H1 (cell line): Measurements from ENCODE around the gene ZNF738.

Experiments used
- CTCF ChIP-seq, 3 experiments: IDR thresholded peaks; 1 replicate in 2 of 3; 2 replicates in 1 of 3; pipeline versions ENCODE4 v1.5.1 to v1.6.1; 2011; ENCODE audit warnings: low read length in 3 of 3, mild to moderate bottlenecking in 3 of 3, inconsistent platforms in 2 of 3, low read depth in 1 of 3, moderate library complexity in 1 of 3; ENCODE audit not compliant: insufficient read depth in 1 of 3; ENCODE audit errors: control extremely low read depth in 1 of 3
- GABPA ChIP-seq: IDR thresholded peaks from 2 replicates; pipeline ENCODE4 v1.6.1; 2011; ENCODE audit warnings: mild to moderate bottlenecking, low read length, moderate library complexity, borderline replicate concordance; ENCODE audit not compliant: insufficient read depth
- KDM1A ChIP-seq: fragments of 200-600, 300-600 bp; sonication (generic); IDR thresholded peaks from 2 replicates; pipeline ENCODE4 v1.7.1; 2016; ENCODE audit warnings: mild to moderate bottlenecking, low read length, borderline replicate concordance
- POLR2A ChIP-seq, 2 experiments: IDR thresholded peaks; 1 replicate in 1 of 2; 2 replicates in 1 of 2; pipeline ENCODE4 v1.6.1; 2011; ENCODE audit warnings: low read depth in 2 of 2, low read length in 2 of 2, mild to moderate bottlenecking in 2 of 2; ENCODE audit errors: control extremely low read depth in 1 of 2
- RAD21 ChIP-seq, 2 experiments: IDR thresholded peaks in 1 of 2; conservative IDR thresholded peaks in 1 of 2; 2 replicates each; pipeline ENCODE4 v1.6.1; 2011; ENCODE audit warnings: low read depth in 2 of 2, low read length in 2 of 2, improper control_type of control experiment in 1 of 2, inconsistent platforms in 1 of 2, mild to moderate bottlenecking in 1 of 2, moderate library complexity in 1 of 2
- SAP30 ChIP-seq: fragments of 300-600 bp; sonication (generic); IDR thresholded peaks from 2 replicates; pipeline ENCODE4 v1.7.1; 2012; ENCODE audit warnings: low read length, moderate library complexity, mild to moderate bottlenecking, inconsistent platforms; ENCODE audit not compliant: insufficient read depth, insufficient replicate concordance
- TCF12 ChIP-seq: IDR thresholded peaks from 2 replicates; pipeline ENCODE4 v1.6.1; 2011; ENCODE audit warnings: low read depth, mild to moderate bottlenecking, low read length

GRCh38 chr19:21423057-21424041 lies 64.5 kb downstream of the ZNF738 start:
- TF ChIP-seq POLR2A (IDR thresholded peaks at IDR 0.05; ENCODE audit: control extremely low read depth in 1 of 2, low read depth in 2 of 2, low read length in 2 of 2), result no peak
- TF ChIP-seq GABPA, result no peak
- no peak for TF ChIP-seq RAD21 (IDR thresholded peaks at IDR 0.05 in 1 of 2, conservative IDR thresholded peaks at IDR 0.05 in 1 of 2; ENCODE audit: low read depth in 2 of 2, low read length in 2 of 2)
- no peak for TF ChIP-seq KDM1A
- no peak for TF ChIP-seq CTCF (IDR thresholded peaks at IDR 0.05; ENCODE audit: control extremely low read depth in 1 of 3, insufficient read depth in 1 of 3, low read depth in 1 of 3, low read length in 3 of 3)
- TF ChIP-seq TCF12, result no peak
- no peak for TF ChIP-seq SAP30
